Measurements from ENCODE around the gene HOOK1.
"Not testable (repeated sequence)": the region's sequence is repeated elsewhere in the genome, so short reads cannot be mapped to it uniquely, and the experiment has no call there.

The HOOK1 gene

GRCh38 chr1:59885160-59885832 is 70.5 kb downstream of the HOOK1 start:
- no peak for DNase-seq (ENCODE audit: low spot score)

- DNase-seq (ENCODE audit: low spot score) = no peak
Measured at GRCh38 chr1:59892841-59893811, 78.4 kb downstream of the HOOK1 start.

GRCh38 chr1:59897165-59897564 is 82.4 kb downstream of the HOOK1 start:
- no peak for DNase-seq (ENCODE audit: low spot score)

DNA sequence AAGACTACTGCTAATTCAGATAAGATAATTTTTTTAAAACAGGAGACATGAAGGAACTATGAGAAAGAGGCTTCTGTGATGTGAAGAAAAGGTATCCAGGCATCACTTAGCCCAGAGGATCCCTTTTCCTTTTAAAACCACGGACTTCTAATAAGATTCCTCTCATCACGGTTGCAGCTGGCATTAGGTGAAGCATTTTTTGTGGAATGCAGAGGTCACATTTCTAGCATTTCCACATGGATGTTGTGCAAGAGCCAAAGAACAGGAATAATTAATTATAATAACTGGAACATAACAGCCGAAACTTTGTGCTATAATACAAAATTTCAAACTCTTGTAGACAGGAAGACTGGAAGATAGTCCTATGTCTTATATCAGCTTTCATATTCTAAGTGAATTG is 84.2 kb downstream of the HOOK1 start:
- DNase-seq (ENCODE audit: low spot score) = no peak

- no peak for DNase-seq (ENCODE audit: low spot score)
Measured at GRCh38 chr1:59900640-59901039, 85.9 kb downstream of the HOOK1 start.

GRCh38 chr1:59901770-59902388 is 87.1 kb downstream of the HOOK1 start:
- DNase-seq (ENCODE audit: low spot score) = no peak

GRCh38 chr1:59903141-59903754 is 88.5 kb downstream of the HOOK1 start:
- peak; percentile 85 for DNase-seq (ENCODE audit: low spot score)

GRCh38 chr1:59906931-59907330 is 92.2 kb downstream of the HOOK1 start:
- no peak for DNase-seq (ENCODE audit: low spot score)

DNA sequence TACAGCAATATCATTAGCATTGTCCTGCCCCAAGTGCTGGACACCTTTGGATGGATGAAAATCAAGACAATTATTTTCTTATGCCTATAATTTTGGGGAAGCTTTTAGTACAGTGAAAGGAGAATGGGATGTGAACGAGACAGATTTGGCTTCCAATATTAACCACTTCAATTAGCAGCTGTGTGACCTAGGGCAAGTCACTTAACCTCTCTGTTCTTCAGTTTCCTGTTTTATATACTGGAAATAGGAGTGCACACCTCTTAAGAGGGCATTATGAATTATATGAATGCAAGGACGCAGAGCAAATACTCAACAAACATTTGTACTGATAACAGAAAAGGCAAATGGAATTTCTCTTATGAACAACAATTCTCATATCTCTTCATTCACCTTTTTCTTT is 93.3 kb downstream of the HOOK1 start:
- no peak for DNase-seq (ENCODE audit: low spot score)

DNA sequence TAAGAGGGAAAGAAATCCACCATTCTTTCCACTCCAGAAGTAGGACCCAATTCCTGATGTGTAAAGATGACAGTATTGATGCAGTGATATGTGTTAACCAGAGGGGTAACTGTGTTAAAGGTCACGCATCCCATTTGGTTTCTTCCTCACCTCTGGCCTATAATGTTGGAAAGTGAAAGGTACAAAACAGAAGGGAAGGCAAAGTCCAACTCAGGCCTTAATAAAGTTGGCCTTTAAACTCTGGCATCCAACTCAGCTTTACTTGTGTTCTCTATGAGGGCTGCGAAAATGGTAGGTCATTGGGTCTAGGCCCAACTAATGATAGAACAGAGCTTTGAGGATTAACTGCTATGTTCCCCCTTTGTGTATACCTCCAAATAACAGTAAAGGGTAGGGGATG is 93.9 kb downstream of the HOOK1 start:
- DNase-seq (ENCODE audit: low spot score) = no peak

DNA sequence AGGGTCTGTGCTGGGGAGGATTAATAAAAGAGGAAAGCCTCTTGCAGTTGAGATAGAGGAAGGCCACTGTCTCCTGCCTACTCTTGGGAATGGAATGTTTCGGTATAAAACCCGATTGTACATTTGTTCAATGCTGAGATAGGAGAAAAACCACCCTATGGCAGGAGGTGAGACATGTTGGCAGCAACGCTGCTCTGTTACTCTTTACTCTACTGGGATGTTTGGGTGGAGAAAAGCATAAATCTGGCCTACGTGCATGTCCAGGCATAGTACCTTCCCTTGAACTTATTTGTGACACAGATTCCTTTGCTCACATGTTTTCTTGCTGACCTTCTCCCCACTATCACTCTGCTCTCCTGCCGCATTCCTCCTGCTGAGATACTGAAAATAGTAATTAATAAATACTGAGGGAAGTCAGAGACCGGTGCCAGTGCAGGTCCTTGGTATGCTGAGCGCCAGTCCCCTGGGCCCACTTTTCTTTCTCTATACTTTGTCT is 100.1 kb downstream of the HOOK1 start:
- DNase-seq (ENCODE audit: low spot score) = not testable (repeated sequence)

GRCh38 chr1:59915516-59915915 is 100.8 kb downstream of the HOOK1 start:
- no peak for DNase-seq (ENCODE audit: low spot score)

- peak; percentile 97 for DNase-seq (ENCODE audit: low spot score)
Measured at GRCh38 chr1:59917026-59917784, 102.5 kb downstream of the HOOK1 start.

DNA sequence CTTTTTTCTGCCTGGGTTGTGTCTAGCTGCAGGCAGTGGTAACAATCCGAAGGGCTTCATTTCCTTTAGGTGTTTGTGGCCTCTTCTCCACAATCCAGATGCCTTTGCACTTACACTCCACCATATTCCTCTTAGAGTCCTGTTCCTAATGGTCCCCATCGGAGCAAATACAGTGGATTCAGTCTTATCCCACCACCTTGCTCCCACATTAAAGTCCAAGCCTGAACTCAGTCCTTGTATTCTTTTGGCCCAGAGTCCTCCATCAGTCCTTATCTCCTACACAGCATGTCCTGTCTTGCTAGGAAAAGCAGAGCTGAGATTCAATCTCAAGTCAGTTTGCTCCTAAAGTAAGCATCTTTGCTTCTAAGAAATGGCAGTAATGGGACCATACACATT is 103.0 kb downstream of the HOOK1 start:
- DNase-seq (ENCODE audit: low spot score) = peak; percentile 37

DNA sequence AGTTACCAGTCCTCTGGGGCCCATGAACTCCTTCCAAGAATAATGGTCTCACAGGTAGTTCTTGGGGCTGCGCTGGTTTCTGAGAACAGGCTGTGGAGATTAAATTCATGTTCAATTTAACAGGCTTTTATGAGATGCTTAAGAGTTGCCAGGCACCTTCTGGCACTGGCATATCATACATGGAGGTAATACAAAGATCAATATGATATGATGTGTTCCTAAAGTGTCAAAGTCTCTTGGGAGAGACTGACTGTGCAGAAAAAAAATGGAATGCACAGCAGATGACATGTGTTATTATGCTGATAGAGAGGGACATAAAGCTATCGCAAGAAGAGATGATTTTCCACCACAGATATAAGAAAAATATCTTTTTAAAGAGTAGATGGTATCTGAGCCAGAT is 105.0 kb downstream of the HOOK1 start:
- no peak for DNase-seq (ENCODE audit: low spot score)

DNA sequence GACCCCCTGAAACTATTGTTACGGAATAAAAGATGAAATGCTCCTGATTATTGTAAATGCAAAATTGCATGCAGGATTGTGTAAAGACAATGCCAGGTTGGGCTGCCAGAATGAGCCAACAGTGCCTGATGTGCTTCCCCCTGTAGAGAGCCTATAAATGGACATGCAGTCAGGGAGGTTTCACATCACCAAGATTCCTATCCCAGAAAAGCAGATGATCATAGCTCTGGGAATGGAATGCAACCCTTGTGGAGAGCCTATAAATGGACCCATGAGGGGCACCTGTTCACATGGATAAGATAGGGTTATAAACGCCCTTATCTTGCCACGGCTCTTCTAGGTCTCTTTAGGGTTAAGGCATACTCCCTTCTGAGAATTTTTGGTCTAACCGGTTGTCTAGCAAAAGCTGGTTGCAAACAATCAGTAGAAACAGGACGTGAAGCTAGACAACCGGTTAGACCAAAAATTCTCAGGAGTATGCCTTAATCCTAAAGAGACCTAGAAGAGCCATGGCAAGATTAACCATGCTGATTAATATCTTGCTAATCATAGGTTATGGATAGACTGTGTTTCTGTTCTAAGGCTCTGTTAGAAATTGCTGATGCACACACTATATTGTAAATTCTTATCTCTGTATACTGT is 106.6 kb downstream of the HOOK1 start:
- DNase-seq (ENCODE audit: low spot score) = not testable (repeated sequence)

DNA sequence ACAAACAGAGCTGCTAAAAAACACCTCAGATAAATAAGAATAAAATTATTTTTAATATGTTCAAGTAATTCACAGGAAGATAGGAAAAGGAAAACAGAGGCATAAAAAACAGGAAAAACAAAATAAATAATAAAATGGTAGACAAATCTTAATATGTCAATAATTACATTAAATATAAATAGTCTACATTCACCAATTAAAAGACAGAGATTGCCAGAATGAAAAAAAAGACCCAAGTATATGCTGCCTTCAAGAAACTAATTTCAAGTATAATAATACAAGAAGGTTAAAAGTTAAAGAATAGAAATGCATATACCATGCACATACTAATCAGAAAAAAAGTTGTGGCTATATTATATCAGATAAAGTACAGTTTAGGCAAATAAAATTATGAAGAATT is 109.9 kb downstream of the HOOK1 start:
- DNase-seq (ENCODE audit: low spot score) = no peak
